HG03280 (cell line): ENCODE measurements around the gene FGF12.

Source experiments
- ATAC-seq: cut with Tn5 transposase; IDR thresholded peaks from one replicate; pipeline ENCODE4 v1.9.1; 2021; ENCODE audit warnings: mild to moderate bottlenecking, moderate library complexity; ENCODE audit not compliant: unreplicated experiment

The FGF12 gene

GRCh38 chr3:192514081-192514753, 213.1 kb downstream of the FGF12 start:
- no peak for ATAC-seq

GRCh38 chr3:192505731-192506130, 221.6 kb downstream of the FGF12 start:
- ATAC-seq: no peak

- ATAC-seq: no peak
These were observed 225.9 kb downstream of the FGF12 start for GRCh38 chr3:192501401-192501800.

GRCh38 chr3:192496905-192497587, 230.3 kb downstream of the FGF12 start:
- ATAC-seq: no peak

- ATAC-seq: peak; percentile 58
These were observed 233.2 kb downstream of the FGF12 start for GRCh38 chr3:192494174-192494573.

GRCh38 chr3:192490720-192491119, 236.6 kb downstream of the FGF12 start:
- ATAC-seq: no peak

- ATAC-seq: no peak
These were observed 237.8 kb downstream of the FGF12 start for GRCh38 chr3:192489579-192489978.

GRCh38 chr3:192487033-192487432, 240.3 kb downstream of the FGF12 start:
- ATAC-seq: no peak

- ATAC-seq: no peak
These were observed 244.5 kb downstream of the FGF12 start for GRCh38 chr3:192482809-192483208.

- ATAC-seq: no peak
These were observed 244.9 kb downstream of the FGF12 start for GRCh38 chr3:192482391-192482790.

- no peak for ATAC-seq
These were observed 245.7 kb downstream of the FGF12 start for GRCh38 chr3:192481638-192482037.

GRCh38 chr3:192467230-192468140, 259.9 kb downstream of the FGF12 start:
- ATAC-seq: peak; percentile 87

GRCh38 chr3:192449036-192449435, 278.3 kb downstream of the FGF12 start:
- no peak for ATAC-seq

GRCh38 chr3:192445770-192446644, 281.3 kb downstream of the FGF12 start:
- ATAC-seq: no peak

- ATAC-seq: no peak
These were observed 282.6 kb downstream of the FGF12 start for GRCh38 chr3:192444791-192445106.

GRCh38 chr3:192444096-192444790, 283.1 kb downstream of the FGF12 start:
- peak; percentile 94 for ATAC-seq

- no peak for ATAC-seq
These were observed 292.1 kb downstream of the FGF12 start for GRCh38 chr3:192435241-192435640.

- no peak for ATAC-seq
These were observed 293.2 kb downstream of the FGF12 start for GRCh38 chr3:192434186-192434585.

- ATAC-seq: no peak
These were observed 293.6 kb downstream of the FGF12 start for GRCh38 chr3:192433704-192434103.

GRCh38 chr3:192422997-192423342, 304.4 kb downstream of the FGF12 start:
- no peak for ATAC-seq
